HG02642 (cell line): Measurements from ENCODE around the gene XAGE5.
"Not testable (repeated sequence)": the region's sequence is repeated elsewhere in the genome, so short reads cannot be mapped to it uniquely, and the experiment has no call there.

Experiments
- ATAC-seq: cut with Tn5 transposase; IDR thresholded peaks from one replicate; pipeline ENCODE4 v1.9.1; 2021; ENCODE audit warnings: mild to moderate bottlenecking; ENCODE audit not compliant: unreplicated experiment, poor library complexity

The XAGE5 gene

GRCh38 chrX:52811065-52811625, at the start of gene XAGE5:
XAGE5 (plus strand) TSS chrX:52811287; CDS start chrX:52812567, 1,280 bp downstream.
- ATAC-seq = no peak

- ATAC-seq = not testable (repeated sequence)
These were observed 45.1 kb upstream of the XAGE5 start for GRCh38 chrX:52765983-52766382.

- ATAC-seq = not testable (repeated sequence)
These were observed 37.6 kb upstream of the XAGE5 start for GRCh38 chrX:52773504-52773903.

GRCh38 chrX:52797327-52797726, 13.8 kb upstream of the XAGE5 start, which contains the start of gene SPANXN5:
SPANXN5 (minus strand) TSS chrX:52797427; CDS start chrX:52797348, 79 bp downstream.
- not testable (repeated sequence) for ATAC-seq

- not testable (repeated sequence) for ATAC-seq
These were observed 6.2 kb upstream of the XAGE5 start for GRCh38 chrX:52804876-52805275.

GRCh38 chrX:52819788-52820187, 8.7 kb downstream of the XAGE5 start:
- no peak for ATAC-seq

- no peak for ATAC-seq
These were observed 10.1 kb downstream of the XAGE5 start for GRCh38 chrX:52821079-52821760.

- no peak for ATAC-seq
These were observed 13.5 kb downstream of the XAGE5 start for GRCh38 chrX:52824608-52825007.

- no peak for ATAC-seq
These were observed 19.5 kb downstream of the XAGE5 start for GRCh38 chrX:52830551-52830950.

GRCh38 chrX:52839137-52839536, 28.1 kb downstream of the XAGE5 start:
- no peak for ATAC-seq

- ATAC-seq = not testable (repeated sequence)
These were observed 32.5 kb downstream of the XAGE5 start for GRCh38 chrX:52843619-52844018.

- no peak for ATAC-seq
These were observed 41.2 kb downstream of the XAGE5 start for GRCh38 chrX:52852110-52852860.

GRCh38 chrX:52856991-52857525, 46.0 kb downstream of the XAGE5 start:
- ATAC-seq = not testable (repeated sequence)

GRCh38 chrX:52865343-52865998, 54.4 kb downstream of the XAGE5 start:
- ATAC-seq = no peak
